Measurements from ENCODE around the gene PLEKHG5.

- TF ChIP-seq, protein P1, sequence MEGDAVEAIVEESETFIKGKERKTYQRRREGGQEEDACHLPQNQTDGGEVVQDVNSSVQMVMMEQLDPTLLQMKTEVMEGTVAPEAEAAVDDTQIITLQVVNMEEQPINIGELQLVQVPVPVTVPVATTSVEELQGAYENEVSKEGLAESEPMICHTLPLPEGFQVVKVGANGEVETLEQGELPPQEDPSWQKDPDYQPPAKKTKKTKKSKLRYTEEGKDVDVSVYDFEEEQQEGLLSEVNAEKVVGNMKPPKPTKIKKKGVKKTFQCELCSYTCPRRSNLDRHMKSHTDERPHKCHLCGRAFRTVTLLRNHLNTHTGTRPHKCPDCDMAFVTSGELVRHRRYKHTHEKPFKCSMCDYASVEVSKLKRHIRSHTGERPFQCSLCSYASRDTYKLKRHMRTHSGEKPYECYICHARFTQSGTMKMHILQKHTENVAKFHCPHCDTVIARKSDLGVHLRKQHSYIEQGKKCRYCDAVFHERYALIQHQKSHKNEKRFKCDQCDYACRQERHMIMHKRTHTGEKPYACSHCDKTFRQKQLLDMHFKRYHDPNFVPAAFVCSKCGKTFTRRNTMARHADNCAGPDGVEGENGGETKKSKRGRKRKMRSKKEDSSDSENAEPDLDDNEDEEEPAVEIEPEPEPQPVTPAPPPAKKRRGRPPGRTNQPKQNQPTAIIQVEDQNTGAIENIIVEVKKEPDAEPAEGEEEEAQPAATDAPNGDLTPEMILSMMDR (conservative IDR thresholded peaks at IDR 0.05; ENCODE audit: low read depth, low read length): no peak
- no peak for TF ChIP-seq EZH2phosphoT487 (IDR thresholded peaks at IDR 0.05; ENCODE audit: borderline replicate concordance, low read length)
- TF ChIP-seq EZH2 (IDR thresholded peaks at IDR 0.05; ENCODE audit: low read length, unreplicated experiment): no peak
Measured at GRCh38 chr1:6500544-6501278, 9.2 kb upstream of the PLEKHG5 start.

All from PC-3 (cell line).